Activated naive CD4-positive, alpha-beta T cell (primary cell): ENCODE measurements around the gene CD8B.

ENCODE experiments used
- DNase-seq, 4 experiments: peaks; one replicate each; lab custom pipeline; 2025; lab: John Stamatoyannopoulos, UW

Gene CD8B

DNA sequence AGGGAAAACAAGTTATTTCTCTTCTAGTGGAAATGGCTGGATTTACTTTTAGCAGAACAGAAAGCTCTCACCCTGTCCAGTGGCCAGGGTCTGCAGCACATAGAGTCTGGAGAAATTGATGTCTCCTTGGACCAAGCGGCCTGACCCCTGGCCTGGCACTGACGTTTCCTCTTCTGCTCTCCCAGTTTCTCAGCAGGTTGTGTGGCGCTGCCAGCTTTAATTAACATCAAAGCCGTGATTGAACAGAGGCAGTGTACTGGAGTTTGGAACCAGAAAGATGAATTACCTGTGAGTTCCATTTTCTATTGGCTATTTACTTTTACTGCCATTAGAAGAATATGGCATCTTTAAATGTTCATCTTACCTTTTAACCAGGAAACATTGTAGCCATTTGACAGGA is 91.8 kb downstream of the CD8B start:
- no peak for DNase-seq

DNA sequence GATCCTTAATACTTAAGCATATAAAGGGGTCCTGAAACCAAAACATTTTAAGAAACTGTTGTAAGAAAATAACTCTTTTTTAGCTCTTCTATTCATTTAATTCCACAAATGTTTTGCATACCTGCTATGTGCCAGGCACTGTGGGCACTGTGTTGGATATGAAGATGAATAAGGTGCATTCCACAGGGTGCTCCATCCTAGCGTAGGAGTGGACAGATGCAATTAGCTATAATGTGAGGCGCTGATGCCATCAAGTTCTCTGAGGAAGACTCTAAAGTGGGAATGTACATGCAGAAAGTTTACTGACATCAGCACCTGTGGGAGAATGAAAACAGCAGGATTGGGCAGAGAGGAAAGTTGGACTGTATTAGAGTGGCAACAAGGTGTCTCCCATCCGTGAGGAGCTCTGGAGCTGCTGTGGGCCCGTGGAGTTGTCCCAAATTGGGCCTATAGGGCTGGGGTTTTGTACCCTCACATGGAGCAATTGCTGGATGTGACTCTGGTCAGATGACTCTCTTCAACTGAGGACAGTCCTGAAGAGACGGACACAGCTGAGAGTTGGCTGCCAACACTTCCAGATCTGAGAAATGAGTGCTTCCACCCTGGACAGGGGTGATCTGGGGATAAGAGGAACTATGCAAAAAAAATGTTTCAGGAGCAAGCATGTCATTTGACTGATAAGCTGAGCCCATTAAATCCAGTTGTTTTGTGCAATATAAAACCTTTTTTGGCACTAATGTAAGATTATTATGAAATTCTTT is 93.3 kb downstream of the CD8B start:
- DNase-seq = no peak
